DOHH2 (cell line): ENCODE data around the gene TRAPPC5.

Experiments used
- H3F3A ChIP-seq: fragments of 200-600 bp; sonication (generic), shearing (Covaris generic); 2 replicates; pipeline ENCODE4 v1.6.0; 2016; ENCODE audit warnings: antibody characterized with exemption, mild to moderate bottlenecking; ENCODE audit not compliant: control insufficient read depth, insufficient read depth
- H3K27ac ChIP-seq: fragments of 200-600 bp; sonication (generic); 2 replicates; pipeline ENCODE4 v1.5.1; 2014; ENCODE audit warnings: low read depth, mild to moderate bottlenecking, low read length, moderate library complexity
- H3K27me3 ChIP-seq: fragments of 200-600 bp; sonication (generic); 2 replicates; pipeline ENCODE4 v1.6.1; 2014; ENCODE audit warnings: mild to moderate bottlenecking, low read length, mixed read lengths; ENCODE audit not compliant: control insufficient read depth
- H3K36me3 ChIP-seq: fragments of 200-600 bp; sonication (generic); 2 replicates; pipeline ENCODE4 v1.6.1; 2014; ENCODE audit warnings: mild to moderate bottlenecking, low read length, moderate library complexity, mixed read lengths; ENCODE audit not compliant: control insufficient read depth
- H3K4me1 ChIP-seq: fragments of 200-600 bp; sonication (generic); 2 replicates; pipeline ENCODE4 v1.6.1; 2014; ENCODE audit warnings: mild to moderate bottlenecking, low read length, mixed read lengths; ENCODE audit not compliant: control insufficient read depth
- H3K4me2 ChIP-seq: fragments of 200-600 bp; sonication (generic); 2 replicates; pipeline ENCODE4 v1.6.0; 2014; ENCODE audit warnings: mild to moderate bottlenecking, low read length, moderate library complexity
- H3K4me3 ChIP-seq: fragments of 200-600 bp; sonication (generic); 2 replicates; pipeline ENCODE4 v1.5.1; 2014; ENCODE audit warnings: mild to moderate bottlenecking, low read length, mixed read lengths
- H3K79me2 ChIP-seq: fragments of 200-600 bp; sonication (generic); 2 replicates; pipeline ENCODE4 v1.6.1; 2014; ENCODE audit warnings: mild to moderate bottlenecking, low read length, mixed read lengths; ENCODE audit not compliant: control insufficient read depth
- H3K9me2 ChIP-seq: fragments of 200-600 bp; sonication (generic); replicated peaks from 2 replicates; pipeline ENCODE4 v1.6.1; 2014; ENCODE audit warnings: mild to moderate bottlenecking, low read length, mixed read lengths; ENCODE audit not compliant: control insufficient read depth
- H3K9me3 ChIP-seq: fragments of 200-600 bp; sonication (generic); 2 replicates; pipeline ENCODE4 v1.6.1; 2014; ENCODE audit warnings: antibody characterized with exemption, low read length, mixed read lengths; ENCODE audit not compliant: control insufficient read depth, insufficient read depth
- H4K20me1 ChIP-seq: fragments of 200-600 bp; sonication (generic); 2 replicates; pipeline ENCODE4 v1.6.0; 2014; ENCODE audit warnings: low read depth, mild to moderate bottlenecking, antibody characterized with exemption, low read length, moderate library complexity; ENCODE audit not compliant: control insufficient read depth, insufficient read depth
- EZH2phosphoT487 ChIP-seq: fragments of 200-600 bp; sonication (generic); IDR thresholded peaks from 2 replicates; pipeline ENCODE4 v1.6.1; 2017; ENCODE audit warnings: borderline replicate concordance, mild to moderate bottlenecking, antibody characterized with exemption, low read length, moderate library complexity, mixed read lengths
- TF ChIP-seq, protein P1 (sequence below): fragments of 200-600 bp; sonication (generic); IDR thresholded peaks from one replicate; pipeline ENCODE4 v1.5.1; 2014; ENCODE audit warnings: antibody characterized with exemption, mild to moderate bottlenecking, low read depth, low read length; ENCODE audit not compliant: poor library complexity, severe bottlenecking

TRAPPC5 gene

DNA sequence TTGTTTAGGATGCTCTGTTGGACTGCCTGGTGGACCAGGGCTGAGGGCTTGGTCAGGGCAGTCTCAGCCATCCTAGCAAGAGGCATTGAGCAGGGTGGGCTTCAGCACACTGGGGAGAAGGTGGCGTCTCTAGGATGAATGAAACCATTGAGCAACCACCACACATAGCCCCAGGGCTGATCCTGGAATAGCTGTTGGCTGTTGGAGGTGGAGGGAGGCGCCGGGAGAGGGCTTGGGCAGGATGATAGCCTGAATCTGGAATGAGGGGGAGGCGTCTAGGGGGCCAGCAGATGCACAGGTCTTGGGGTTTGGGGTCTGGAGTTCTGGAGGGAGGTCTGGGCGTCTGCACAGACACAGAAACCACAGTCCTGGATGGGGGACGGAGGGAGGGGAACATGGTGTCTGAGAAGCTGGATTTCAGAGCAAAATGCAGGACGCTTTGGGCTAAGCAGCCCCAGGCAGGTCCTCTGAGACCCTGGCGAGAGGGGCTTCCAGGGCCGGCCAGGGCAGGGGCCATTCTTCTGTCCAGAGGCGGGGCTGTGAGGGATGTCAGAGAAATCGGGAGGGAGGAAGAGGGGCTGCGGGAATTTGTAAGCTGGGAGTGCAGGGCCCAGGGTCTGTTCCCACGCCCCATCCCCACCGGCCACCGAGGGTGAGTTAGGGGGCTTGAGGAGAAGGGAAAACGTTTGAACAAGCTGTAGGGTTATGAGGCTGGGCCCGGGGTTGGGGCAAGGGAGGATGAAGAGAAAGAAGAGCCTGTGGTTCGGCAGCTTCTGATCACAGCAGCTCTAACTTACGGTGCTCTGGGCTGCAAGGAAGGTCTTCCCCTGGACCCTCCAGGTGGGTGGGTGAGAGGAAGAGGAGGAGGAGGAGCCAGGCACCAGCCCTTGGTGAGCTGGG is 5.2 kb downstream of the TRAPPC5 start:
- Histone ChIP-seq H3K4me2 (no peak overlapping the region), H3K79me2 (peaks cover 20% of the 10 kb centered on the region), H3K9me3 (no peaks in the 10 kb centered on the region), H3K27me3 (no peaks in the 10 kb centered on the region), H3F3A (no peaks in the 10 kb centered on the region), H3K4me1 (peaks cover 9% of the 10 kb centered on the region), H3K9me2 (no peaks in the 10 kb centered on the region), H4K20me1 (no peaks in the 10 kb centered on the region; the same call in 1 of the 2 replicates), H3K4me3 (no peak overlapping the region), H3K27ac (no peak overlapping the region), H3K36me3 (peaks cover 16% of the 10 kb centered on the region)
- no peak for TF ChIP-seq EZH2phosphoT487
- TF ChIP-seq, protein P1, sequence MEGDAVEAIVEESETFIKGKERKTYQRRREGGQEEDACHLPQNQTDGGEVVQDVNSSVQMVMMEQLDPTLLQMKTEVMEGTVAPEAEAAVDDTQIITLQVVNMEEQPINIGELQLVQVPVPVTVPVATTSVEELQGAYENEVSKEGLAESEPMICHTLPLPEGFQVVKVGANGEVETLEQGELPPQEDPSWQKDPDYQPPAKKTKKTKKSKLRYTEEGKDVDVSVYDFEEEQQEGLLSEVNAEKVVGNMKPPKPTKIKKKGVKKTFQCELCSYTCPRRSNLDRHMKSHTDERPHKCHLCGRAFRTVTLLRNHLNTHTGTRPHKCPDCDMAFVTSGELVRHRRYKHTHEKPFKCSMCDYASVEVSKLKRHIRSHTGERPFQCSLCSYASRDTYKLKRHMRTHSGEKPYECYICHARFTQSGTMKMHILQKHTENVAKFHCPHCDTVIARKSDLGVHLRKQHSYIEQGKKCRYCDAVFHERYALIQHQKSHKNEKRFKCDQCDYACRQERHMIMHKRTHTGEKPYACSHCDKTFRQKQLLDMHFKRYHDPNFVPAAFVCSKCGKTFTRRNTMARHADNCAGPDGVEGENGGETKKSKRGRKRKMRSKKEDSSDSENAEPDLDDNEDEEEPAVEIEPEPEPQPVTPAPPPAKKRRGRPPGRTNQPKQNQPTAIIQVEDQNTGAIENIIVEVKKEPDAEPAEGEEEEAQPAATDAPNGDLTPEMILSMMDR: no peak

DNA sequence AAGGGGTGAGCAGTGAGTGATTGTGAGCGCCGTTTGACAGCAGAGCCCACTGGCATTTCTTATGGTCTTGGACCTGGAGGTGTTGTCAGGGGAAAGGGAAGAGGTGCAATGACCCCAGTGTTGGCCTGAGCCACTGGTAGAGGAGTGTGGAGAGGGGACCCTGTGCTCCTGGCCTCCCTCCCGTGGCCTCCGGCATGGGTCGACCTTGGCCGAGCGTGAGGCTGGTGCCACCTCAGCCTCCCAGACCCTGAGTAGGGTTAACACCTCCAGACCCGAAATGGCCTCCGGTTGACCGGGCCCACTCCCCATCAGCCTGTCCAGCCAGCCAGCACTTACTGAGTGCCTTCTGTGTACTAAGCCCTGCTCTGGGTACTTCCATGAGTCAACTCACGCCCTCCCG is 6.5 kb downstream of the TRAPPC5 start:
- H3K36me3 ChIP-seq: peaks cover 11% of the 10 kb centered on the region
- no peaks in the 10 kb centered on the region for H3K9me2 ChIP-seq
- no peaks in the 10 kb centered on the region; the same call in 1 of the 2 replicates for H4K20me1 ChIP-seq
- peaks cover 7% of the 10 kb centered on the region for H3K79me2 ChIP-seq
- no peak overlapping the region for H3K4me2 ChIP-seq
- H3K27ac ChIP-seq: no peak overlapping the region
- H3K9me3 ChIP-seq: no peaks in the 10 kb centered on the region
- TF ChIP-seq EZH2phosphoT487: no peak
- TF ChIP-seq, protein P1: no peak
- H3F3A ChIP-seq: no peaks in the 10 kb centered on the region
- no peak overlapping the region for H3K4me3 ChIP-seq
- H3K4me1 ChIP-seq: no peaks in the 10 kb centered on the region
- H3K27me3 ChIP-seq: no peaks in the 10 kb centered on the region

DNA sequence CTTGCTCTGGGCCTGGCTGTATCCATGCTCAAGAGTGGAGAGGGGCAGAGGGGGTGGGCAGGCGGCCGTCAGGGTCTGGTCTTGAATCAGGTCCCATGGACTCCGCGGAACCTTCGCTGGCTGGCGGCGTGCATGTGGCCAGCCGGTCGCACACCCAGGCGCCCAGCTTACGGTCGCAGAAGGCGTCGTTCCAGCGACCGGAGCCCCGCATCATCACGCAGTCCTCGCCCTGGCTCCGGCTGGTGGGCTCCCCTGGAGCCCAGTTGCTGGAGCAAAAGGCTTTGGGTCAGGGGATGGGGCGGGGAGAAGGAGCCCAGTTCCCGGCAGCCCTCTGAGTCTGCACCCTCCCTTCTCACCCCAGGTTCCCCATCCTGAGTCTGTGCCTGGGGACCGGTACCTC is 8.5 kb downstream of the TRAPPC5 start:
- Histone ChIP-seq H3K36me3 (no peaks in the 10 kb centered on the region), H3K9me2 (no peaks in the 10 kb centered on the region), H3K79me2 (no peaks in the 10 kb centered on the region), H3K4me3 (no peak overlapping the region), H3F3A (no peaks in the 10 kb centered on the region), H3K4me2 (no peak overlapping the region), H3K4me1 (no peaks in the 10 kb centered on the region), H3K27ac (no peak overlapping the region), H4K20me1 (no peaks in the 10 kb centered on the region; the same call in 1 of the 2 replicates), H3K27me3 (no peaks in the 10 kb centered on the region), H3K9me3 (no peaks in the 10 kb centered on the region)
- TF ChIP-seq, protein P1: no peak
- TF ChIP-seq EZH2phosphoT487: no peak
